Naive thymus-derived CD4-positive, alpha-beta T cell (primary cell): ENCODE results near the gene DTYMK. TPM values are rescaled to one million over a fixed set of nuclear protein-coding genes. Genes with fewer than 3 reads are reported as not detected.
A peak's percentile ranks its signal among the peaks of the same experiment; 100 is the strongest.
"Not testable (repeated sequence)": the region's sequence is repeated elsewhere in the genome, so short reads cannot be mapped to it uniquely, and the experiment has no call there.

Experiments used
- ATAC-seq: fragments of 150-1000 bp; cut with Tn5 transposase; 2 replicates; pipeline ENCODE4 v1.10.0; 2021; ENCODE audit warnings: mild to moderate bottlenecking, moderate library complexity
- CTCF ChIA-PET: fragments of 350-600 bp; sonication (Branson Sonifier 250); formaldehyde crosslinking; loops from one replicate; lab custom pipeline; 2021; ENCODE audit warnings: antibody characterized with exemption; lab: Charles Lee
- POLR2A ChIA-PET: fragments of 350-600 bp; sonication (Branson Sonifier 250); formaldehyde crosslinking; loops from one replicate; lab custom pipeline; 2021; ENCODE audit warnings: antibody characterized with exemption, inconsistent platforms; lab: Charles Lee
- DNase-seq, 9 donors: peaks; one replicate each; pipeline versions ENCODE4 v3.0.0 to v3.0.0-alpha.2; 2020 to 2022; ENCODE audit warnings: mixed read lengths in 1 of 9
- H3K27ac ChIP-seq: one replicate; pipeline ENCODE4 v1.7.0; 2013; ENCODE audit warnings: mild to moderate bottlenecking, low read depth, low read length, moderate library complexity
- H3K27me3 ChIP-seq, 2 donors: one replicate each; pipeline ENCODE4 v1.7.0; 2013; ENCODE audit warnings: low read length in 2 of 2, mild to moderate bottlenecking in 2 of 2, moderate library complexity in 2 of 2; ENCODE audit not compliant: control insufficient read depth in 2 of 2, insufficient read depth in 2 of 2
- H3K36me3 ChIP-seq, 3 experiments: 1 replicate in 2 of 3; 2 replicates in 1 of 3; pipeline ENCODE4 v1.7.0; 2013; ENCODE audit warnings: low read length in 3 of 3, mild to moderate bottlenecking in 3 of 3, moderate library complexity in 1 of 3; ENCODE audit not compliant: insufficient read depth in 3 of 3, control insufficient read depth in 2 of 3
- H3K4me1 ChIP-seq, 2 donors: one replicate each; pipeline ENCODE4 v1.7.0; 2013; ENCODE audit warnings: low read length in 2 of 2, mild to moderate bottlenecking in 2 of 2, moderate library complexity in 1 of 2; ENCODE audit not compliant: control insufficient read depth in 2 of 2, insufficient read depth in 2 of 2
- H3K4me3 ChIP-seq: 2 replicates; pipeline ENCODE4 v1.7.0; 2013; ENCODE audit warnings: mild to moderate bottlenecking, low read length
- H3K9me3 ChIP-seq, 3 experiments: 1 replicate in 2 of 3; 2 replicates in 1 of 3; pipeline ENCODE4 v1.7.0; 2013; ENCODE audit warnings: low read length in 3 of 3; ENCODE audit not compliant: control insufficient read depth in 2 of 3
- H3K27ac Mint-ChIP-seq, 9 donors: one replicate each; pipeline ENCODE4 v1.8.0; 2020 to 2022; ENCODE audit warnings: mixed read lengths in 9 of 9, mild to moderate bottlenecking in 8 of 9, moderate library complexity in 5 of 9, inconsistent platforms in 2 of 9
- H3K27me3 Mint-ChIP-seq, 5 donors: one replicate each; pipeline ENCODE4 v1.8.0; 2021 to 2022; ENCODE audit warnings: mixed read lengths in 5 of 5, mild to moderate bottlenecking in 1 of 5
- H3K36me3 Mint-ChIP-seq, 5 donors: one replicate each; pipeline ENCODE4 v1.8.0; 2020 to 2022; ENCODE audit warnings: mixed read lengths in 5 of 5, mild to moderate bottlenecking in 3 of 5, inconsistent platforms in 1 of 5
- H3K4me1 Mint-ChIP-seq, 7 donors: one replicate each; pipeline ENCODE4 v1.8.0; 2020 to 2022; ENCODE audit warnings: mixed read lengths in 7 of 7, mild to moderate bottlenecking in 3 of 7, inconsistent platforms in 1 of 7
- H3K4me3 Mint-ChIP-seq, 10 donors: one replicate each; pipeline ENCODE4 v1.8.0; 2020 to 2022; ENCODE audit warnings: mild to moderate bottlenecking in 10 of 10, mixed read lengths in 10 of 10, moderate library complexity in 6 of 10, inconsistent platforms in 2 of 10
- H3K9me3 Mint-ChIP-seq, 11 donors: one replicate each; pipeline ENCODE4 v1.8.0; 2020 to 2022; ENCODE audit warnings: mixed read lengths in 11 of 11, mild to moderate bottlenecking in 4 of 11, inconsistent platforms in 1 of 11, moderate library complexity in 1 of 11
- intact Hi-C, 2 donors: fragments of 100-400 bp; cut with micrococcal nuclease; formaldehyde crosslinking; loops; one replicate each; pipeline ENCODE4 v1.15.1; 2023
- polyA plus RNA-seq, 2 donors: library from polyadenylated mRNA; unstranded; fragments of 300-500 nt; fragmentation: Illumina TruSeq; gene quantifications; one replicate each; pipeline ENCODE4 v1.2.3, GENCODE V29; 2021
- total RNA-seq, 6 experiments: library from RNA in 5 of 6; stranded (reverse) in 5 of 6; gene quantifications; 1 replicate in 5 of 6; 2 replicates in 1 of 6; pipeline ENCODE4 v1.2.3 and lab custom pipeline; 2021 to 2026

Gene DTYMK
- total and polyA plus RNA-seq, 7 experiments from 2014 or later, result 12.0 to 65.7 (median 20.6) TPM

DNA sequence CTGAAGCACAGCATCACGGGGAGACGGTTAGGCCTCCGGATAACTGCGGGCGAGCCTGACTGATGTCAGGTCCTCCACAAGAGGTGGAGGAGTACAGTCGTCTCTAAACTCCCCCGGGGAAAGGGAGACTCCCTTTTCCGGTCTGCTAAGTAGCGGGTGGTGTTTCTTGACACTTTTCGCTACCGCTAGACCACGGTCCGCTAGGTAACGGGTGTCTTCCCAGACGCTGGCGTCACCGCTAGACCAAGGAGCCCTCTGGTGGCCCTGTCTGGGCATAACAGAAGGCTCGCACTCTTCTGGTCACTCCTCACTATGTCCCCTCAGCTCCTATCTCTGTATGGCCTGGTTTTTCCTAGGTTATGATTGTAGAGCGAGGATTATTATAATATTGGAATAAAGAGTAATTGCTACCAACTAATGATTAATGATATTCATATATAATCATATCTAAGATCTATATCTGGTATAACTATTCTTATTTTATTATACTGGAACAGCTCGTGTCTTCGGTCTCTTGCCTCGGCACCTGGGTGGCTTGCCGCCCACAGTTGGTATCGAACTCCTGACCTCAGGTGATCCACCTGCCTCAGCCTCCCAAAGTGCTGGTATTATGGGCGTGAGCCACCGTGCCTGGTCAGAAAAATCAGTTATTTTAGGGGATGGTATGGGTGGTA, 46.0 kb upstream of the DTYMK start:
- not testable (repeated sequence) for H3K36me3 ChIP-seq, H3K27me3 Mint-ChIP-seq, H3K9me3 Mint-ChIP-seq, H3K4me3 ChIP-seq, ATAC-seq, H3K27ac ChIP-seq, H3K9me3 ChIP-seq, H3K36me3 Mint-ChIP-seq, H3K27me3 ChIP-seq, H3K4me1 ChIP-seq
- Mint-ChIP-seq H3K27ac (peak overlapping the region in 2 of 9 donors; percentile 33 to 59), H3K4me3 (peak overlapping the region in 8 of 10 donors; percentile 30 to 82 (median 66)), H3K4me1 (peaks cover 4 to 40% (median 28%) of the 10 kb centered on the region in 7 donors)
- DNase-seq, result peak in 6 of 9 donors; percentile 26 to 70 (median 32)
- CTCF ChIA-PET, result interaction anchor here (0.6 to 1.3 kb wide), 2 partner anchors 22 to 881 kb away, joined by 4 read pairs; no protein-coding TSS in a partner anchor
- intact Hi-C loops, result loop anchor here (5.0 to 10.0 kb wide), 4 partner anchors 130 to 1295 kb away; partner anchors contain the start of genes DUSP28 (in 1 of the 2), GPC1 (in 1 of the 2) and RNPEPL1 (in 1 of the 2)
- POLR2A ChIA-PET, result interaction anchor here (1.2 to 3.0 kb wide), 2 partner anchors 30 to 46 kb away, joined by 4 to 15 read pairs; partner anchors contain the start of genes DTYMK and ING5

- Mint-ChIP-seq H3K9me3 (no peaks in the 10 kb centered on the region), H3K4me1 (peaks cover 0 to 33% (median 18%) of the 10 kb centered on the region in 7 donors), H3K36me3 (peaks cover 0 to 1% (median 0%) of the 10 kb centered on the region in 5 donors), H3K27ac (peak overlapping the region in 5 of 9 donors; percentile 8 to 70 (median 37)), H3K27me3 (no peaks in the 10 kb centered on the region), H3K4me3 (peak overlapping the region in 2 of 10 donors; percentile 37 to 45)
- ChIA-PET CTCF (interaction anchor here (0.5 to 1.3 kb wide), 3 partner anchors 25 to 153 kb away, joined by 3 to 4 read pairs (median 4); no protein-coding TSS in a partner anchor), POLR2A (interaction anchor here (3.0 kb wide), 1 partner anchor 28 kb away, joined by 15 read pairs; the partner anchor contains the start of gene ING5)
- intact Hi-C loops, result loop anchor here (5.0 to 10.0 kb wide), 4 partner anchors 132 to 1293 kb away; partner anchors contain the start of genes DUSP28 (in 1 of the 2), GPC1 (in 1 of the 2) and RNPEPL1 (in 1 of the 2)
- peaks cover 4 to 6% of the 10 kb centered on the region in 2 donors for H3K4me1 ChIP-seq
- no peak overlapping the region for H3K27ac ChIP-seq
- no peaks in the 10 kb centered on the region for H3K27me3 ChIP-seq
- peaks cover 0 to 8% (median 0%) of the 10 kb centered on the region in 3 experiments for H3K36me3 ChIP-seq
- DNase-seq (no peak), ATAC-seq (no peak)
- H3K9me3 ChIP-seq, result no peaks in the 10 kb centered on the region
- H3K4me3 ChIP-seq, result no peak overlapping the region
Measured at GRCh38 chr2:241730671-241731293, 44.2 kb upstream of the DTYMK start.

- Mint-ChIP-seq H3K27ac (peak overlapping the region in 1 of 9 donors; percentile 72), H3K27me3 (no peaks in the 10 kb centered on the region), H3K4me1 (peaks cover 0 to 33% (median 18%) of the 10 kb centered on the region in 7 donors), H3K9me3 (no peaks in the 10 kb centered on the region), H3K4me3 (no peak overlapping the region), H3K36me3 (peaks cover 0 to 5% (median 0%) of the 10 kb centered on the region in 5 donors)
- no peaks in the 10 kb centered on the region for H3K9me3 ChIP-seq
- no peak overlapping the region for H3K27ac ChIP-seq
- H3K36me3 ChIP-seq, result peaks cover 0 to 9% (median 0%) of the 10 kb centered on the region in 3 experiments
- H3K27me3 ChIP-seq, result no peaks in the 10 kb centered on the region
- ChIA-PET POLR2A (no interaction called here), CTCF (interaction anchor here (0.5 kb wide), 1 partner anchor 29 kb away, joined by 4 read pairs; no protein-coding TSS in a partner anchor)
- peaks cover 0 to 6% of the 10 kb centered on the region in 2 donors for H3K4me1 ChIP-seq
- no peak for DNase-seq
- no peak overlapping the region for H3K4me3 ChIP-seq
- intact Hi-C loops, result loop anchor here (5.0 to 10.0 kb wide), 4 partner anchors 132 to 1293 kb away; partner anchors contain the start of genes DUSP28 (in 1 of the 2), GPC1 (in 1 of the 2) and RNPEPL1 (in 1 of the 2)
- ATAC-seq, result no peak
Measured at GRCh38 chr2:241729868-241730267, 43.3 kb upstream of the DTYMK start.

GRCh38 chr2:241728627-241729026, 42.0 kb upstream of the DTYMK start:
- intact Hi-C loops, result no loop called here
- Mint-ChIP-seq H3K27ac (no peak overlapping the region), H3K27me3 (no peaks in the 10 kb centered on the region), H3K4me3 (no peak overlapping the region), H3K4me1 (peaks cover 0 to 30% (median 17%) of the 10 kb centered on the region in 7 donors), H3K36me3 (peaks cover 0 to 12% (median 5%) of the 10 kb centered on the region in 5 donors), H3K9me3 (no peaks in the 10 kb centered on the region)
- no peaks in the 10 kb centered on the region for H3K27me3 ChIP-seq
- H3K9me3 ChIP-seq, result no peaks in the 10 kb centered on the region
- DNase-seq (no peak), ATAC-seq (no peak)
- ChIA-PET POLR2A (interaction anchor here (1.5 kb wide), 1 partner anchor 11 kb away, joined by 3 read pairs; no protein-coding TSS in a partner anchor), CTCF (no interaction called here)
- no peak overlapping the region for H3K4me3 ChIP-seq
- H3K4me1 ChIP-seq, result peaks cover 0 to 6% of the 10 kb centered on the region in 2 donors
- peaks cover 0 to 6% (median 3%) of the 10 kb centered on the region in 3 experiments for H3K36me3 ChIP-seq
- H3K27ac ChIP-seq, result no peak overlapping the region

DNA sequence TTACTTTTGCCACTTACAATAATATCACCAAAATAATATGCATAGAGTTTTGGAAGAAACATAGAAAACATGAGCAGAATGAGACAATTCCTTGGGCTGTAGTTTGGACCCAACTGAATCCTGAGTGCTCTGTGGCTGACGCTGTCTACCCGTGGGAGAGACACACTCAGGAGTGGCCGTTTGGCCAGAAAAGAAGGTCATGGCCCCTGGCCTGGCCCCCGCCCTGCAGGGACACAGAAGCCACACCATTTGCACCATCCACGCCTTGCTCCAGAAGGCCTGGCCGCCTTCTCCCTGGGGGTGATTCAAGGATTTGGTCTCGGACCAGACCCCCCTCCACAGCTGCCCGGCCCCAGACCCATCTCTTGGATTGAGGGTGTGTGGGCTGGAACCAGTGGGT, 41.4 kb upstream of the DTYMK start:
- H3K27me3 Mint-ChIP-seq, result no peaks in the 10 kb centered on the region
- peaks cover 0 to 18% (median 7%) of the 10 kb centered on the region in 5 donors for H3K36me3 Mint-ChIP-seq
- peak overlapping the region in 1 of 9 donors; percentile 32 for H3K27ac Mint-ChIP-seq
- peaks cover 0 to 12% (median 3%) of the 10 kb centered on the region in 3 experiments for H3K36me3 ChIP-seq
- no peak overlapping the region for H3K4me3 ChIP-seq
- H3K27me3 ChIP-seq, result no peaks in the 10 kb centered on the region
- peaks cover 0 to 26% (median 16%) of the 10 kb centered on the region in 7 donors for H3K4me1 Mint-ChIP-seq
- DNase-seq, result no peak
- peaks cover 0 to under 1% of the 10 kb centered on the region in 2 donors for H3K4me1 ChIP-seq
- H3K9me3 Mint-ChIP-seq, result peaks cover 0 to 6% (median 0%) of the 10 kb centered on the region in 11 donors
- ChIA-PET POLR2A (interaction anchor here (1.5 kb wide), 1 partner anchor 11 kb away, joined by 3 read pairs; no protein-coding TSS in a partner anchor), CTCF (no interaction called here)
- no peak overlapping the region for H3K27ac ChIP-seq
- H3K4me3 Mint-ChIP-seq, result no peak overlapping the region
- intact Hi-C loops, result no loop called here
- no peak for ATAC-seq
- peaks cover 0 to 3% (median 0%) of the 10 kb centered on the region in 3 experiments for H3K9me3 ChIP-seq

GRCh38 chr2:241726459-241726858, 39.8 kb upstream of the DTYMK start:
- DNase-seq (no peak), ATAC-seq (no peak)
- H3K9me3 ChIP-seq, result peaks cover 0 to 11% (median 0%) of the 10 kb centered on the region in 3 experiments
- H3K4me1 Mint-ChIP-seq, result peaks cover 0 to 16% (median 9%) of the 10 kb centered on the region in 7 donors
- no peak overlapping the region for H3K27ac ChIP-seq
- H3K27me3 Mint-ChIP-seq, result no peaks in the 10 kb centered on the region
- peaks cover 0 to 30% (median 13%) of the 10 kb centered on the region in 5 donors for H3K36me3 Mint-ChIP-seq
- ChIA-PET POLR2A (no interaction called here), CTCF (no interaction called here)
- H3K27me3 ChIP-seq, result no peaks in the 10 kb centered on the region
- H3K27ac Mint-ChIP-seq, result no peak overlapping the region
- H3K4me3 ChIP-seq, result no peak overlapping the region
- H3K36me3 ChIP-seq, result peaks cover 0 to 27% (median 3%) of the 10 kb centered on the region in 3 experiments
- H3K4me1 ChIP-seq, result no peaks in the 10 kb centered on the region
- peaks cover 0 to 10% (median 0%) of the 10 kb centered on the region in 11 donors for H3K9me3 Mint-ChIP-seq
- no peak overlapping the region for H3K4me3 Mint-ChIP-seq
- intact Hi-C loops, result no loop called here
